Suprapubic skin (tissue), 4 donors: ENCODE results near the gene C10orf67. TPM values are rescaled to one million over a fixed set of nuclear protein-coding genes. Genes with fewer than 3 reads are reported as not detected.

ENCODE experiments used
- DNase-seq, 2 donors: peaks; one replicate each; pipeline ENCODE4 v3.0.0-alpha.2; 2019; ENCODE audit warnings: low spot score in 2 of 2
- H3K27ac ChIP-seq: fragments of 200-600 bp; sonication (generic); one replicate; pipeline ENCODE4 v1.5.1; 2019
- H3K27me3 ChIP-seq: fragments of 200-600 bp; sonication (generic); one replicate; pipeline ENCODE4 v1.5.1; 2019
- H3K36me3 ChIP-seq: fragments of 200-600 bp; sonication (generic); one replicate; pipeline ENCODE4 v1.5.1; 2019
- H3K4me1 ChIP-seq: fragments of 200-600 bp; sonication (generic); one replicate; pipeline ENCODE4 v1.5.1; 2019
- H3K4me3 ChIP-seq: fragments of 200-600 bp; sonication (generic); one replicate; pipeline ENCODE4 v1.5.1; 2019; ENCODE audit warnings: mild to moderate bottlenecking
- H3K9me3 ChIP-seq: fragments of 200-600 bp; sonication (generic); one replicate; pipeline ENCODE4 v1.5.1; 2019
- CTCF ChIP-seq, 2 donors: fragments of 200-600 bp in 1 of 2; fragments of 450-650 bp in 1 of 2; sonication (generic) in 1 of 2; IDR thresholded peaks; one replicate each; pipeline ENCODE4 v1.5.1; 2016 to 2019; ENCODE audit warnings: antibody characterized with exemption in 2 of 2, mild to moderate bottlenecking in 1 of 2, moderate library complexity in 1 of 2
- EP300 ChIP-seq: sonication (generic); formaldehyde crosslinking; IDR thresholded peaks from one replicate; pipeline ENCODE4 v1.6.1; 2017; ENCODE audit warnings: antibody characterized with exemption
- POLR2A ChIP-seq, 2 donors: fragments of 450-650 bp; IDR thresholded peaks; one replicate each; pipeline ENCODE4 v1.6.1; 2017; ENCODE audit warnings: antibody characterized with exemption in 2 of 2, mild to moderate bottlenecking in 2 of 2, moderate library complexity in 2 of 2
- POLR2AphosphoS5 ChIP-seq, 3 donors: sonication (generic); formaldehyde crosslinking; IDR thresholded peaks; one replicate each; pipeline ENCODE4 v1.6.1; 2017; ENCODE audit warnings: antibody characterized with exemption in 3 of 3
- WGBS: methylation state at CpG from one replicate; pipeline ENCODE4 v1.1.5; 2018; 5-methylcytosine and 5-hydroxymethylcytosine counted together
- total RNA-seq, 4 donors: library from RNA; depleted of rRNA; stranded (reverse); fragments of >200 nt; gene quantifications; one replicate each; pipeline ENCODE4 v1.1.0, GENCODE V29; 2016

C10orf67 gene
- total RNA-seq, 4 donors from 2014 or later = 0.93 to 1.5 (median 1.5) TPM

GRCh38 chr10:23194966-23195845 lies 149.4 kb downstream of the C10orf67 start:
- Histone ChIP-seq H3K9me3 (no peaks in the 10 kb centered on the region), H3K4me1 (peaks cover 21% of the 10 kb centered on the region), H3K4me3 (peak overlapping the region; percentile 24), H3K27ac (no peak overlapping the region), H3K36me3 (no peaks in the 10 kb centered on the region), H3K27me3 (peaks cover 100% of the 10 kb centered on the region)
- 10% methylated on average over 26 of the region's 70 CpGs for WGBS
- TF ChIP-seq POLR2AphosphoS5 (IDR thresholded peaks at IDR 0.05) = no peak
- no peak for TF ChIP-seq EP300
- TF ChIP-seq POLR2A (IDR thresholded peaks at IDR 0.05) = no peak
- no peak for TF ChIP-seq CTCF (IDR thresholded peaks at IDR 0.05)
- no peak for DNase-seq

GRCh38 chr10:23194471-23194965 lies 150.1 kb downstream of the C10orf67 start:
- no peak overlapping the region for H3K27ac ChIP-seq
- no peak for DNase-seq
- TF ChIP-seq CTCF (IDR thresholded peaks at IDR 0.05) (no peak), EP300 (no peak), POLR2AphosphoS5 (IDR thresholded peaks at IDR 0.05) (no peak), POLR2A (IDR thresholded peaks at IDR 0.05) (no peak)
- peak overlapping the region; percentile 24 for H3K4me3 ChIP-seq
- whole genome bisulfite sequencing = 12% methylated on average over 13 of the region's 13 CpGs
- H3K27me3 ChIP-seq = peaks cover 100% of the 10 kb centered on the region
- no peaks in the 10 kb centered on the region for H3K9me3 ChIP-seq
- H3K4me1 ChIP-seq = peaks cover 21% of the 10 kb centered on the region
- H3K36me3 ChIP-seq = no peaks in the 10 kb centered on the region

GRCh38 chr10:23193435-23194074 lies 151.0 kb downstream of the C10orf67 start:
- peaks cover 100% of the 10 kb centered on the region for H3K27me3 ChIP-seq

GRCh38 chr10:23192712-23193434 lies 151.7 kb downstream of the C10orf67 start:
- H3K4me1 ChIP-seq = peaks cover 21% of the 10 kb centered on the region
- no peak overlapping the region for H3K27ac ChIP-seq
- H3K4me3 ChIP-seq = peak overlapping the region; percentile 23
- H3K36me3 ChIP-seq = no peaks in the 10 kb centered on the region
- 5% methylated on average over 36 of the region's 100 CpGs for WGBS
- H3K27me3 ChIP-seq = peaks cover 100% of the 10 kb centered on the region
- no peaks in the 10 kb centered on the region for H3K9me3 ChIP-seq
- no peak for DNase-seq
- TF ChIP-seq CTCF (IDR thresholded peaks at IDR 0.05) = no peak
- TF ChIP-seq POLR2AphosphoS5 (IDR thresholded peaks at IDR 0.05) = no peak
- TF ChIP-seq EP300 = no peak

More at GRCh38 chr10:23193435-23194074, 151.0 kb downstream of the C10orf67 start:
- TF ChIP-seq CTCF (IDR thresholded peaks at IDR 0.05) (no peak), EP300 (no peak), POLR2A (IDR thresholded peaks at IDR 0.05) (no peak), POLR2AphosphoS5 (IDR thresholded peaks at IDR 0.05) (no peak)
- no peak for DNase-seq
- Histone ChIP-seq H3K27ac (no peak overlapping the region), H3K9me3 (no peaks in the 10 kb centered on the region), H3K4me3 (no peak overlapping the region), H3K36me3 (no peaks in the 10 kb centered on the region), H3K4me1 (peaks cover 21% of the 10 kb centered on the region)
- WGBS = 4% methylated on average over 19 of the region's 19 CpGs
